GM21515 (cell line): Measurements from ENCODE around the gene KRTAP9-2.
"Not testable (repeated sequence)": the region's sequence is repeated elsewhere in the genome, so short reads cannot be mapped to it uniquely, and the experiment has no call there.

Experiments used
- ATAC-seq: cut with Tn5 transposase; IDR thresholded peaks from one replicate; pipeline ENCODE4 v1.9.1; 2021; ENCODE audit not compliant: unreplicated experiment

KRTAP9-2 gene

DNA sequence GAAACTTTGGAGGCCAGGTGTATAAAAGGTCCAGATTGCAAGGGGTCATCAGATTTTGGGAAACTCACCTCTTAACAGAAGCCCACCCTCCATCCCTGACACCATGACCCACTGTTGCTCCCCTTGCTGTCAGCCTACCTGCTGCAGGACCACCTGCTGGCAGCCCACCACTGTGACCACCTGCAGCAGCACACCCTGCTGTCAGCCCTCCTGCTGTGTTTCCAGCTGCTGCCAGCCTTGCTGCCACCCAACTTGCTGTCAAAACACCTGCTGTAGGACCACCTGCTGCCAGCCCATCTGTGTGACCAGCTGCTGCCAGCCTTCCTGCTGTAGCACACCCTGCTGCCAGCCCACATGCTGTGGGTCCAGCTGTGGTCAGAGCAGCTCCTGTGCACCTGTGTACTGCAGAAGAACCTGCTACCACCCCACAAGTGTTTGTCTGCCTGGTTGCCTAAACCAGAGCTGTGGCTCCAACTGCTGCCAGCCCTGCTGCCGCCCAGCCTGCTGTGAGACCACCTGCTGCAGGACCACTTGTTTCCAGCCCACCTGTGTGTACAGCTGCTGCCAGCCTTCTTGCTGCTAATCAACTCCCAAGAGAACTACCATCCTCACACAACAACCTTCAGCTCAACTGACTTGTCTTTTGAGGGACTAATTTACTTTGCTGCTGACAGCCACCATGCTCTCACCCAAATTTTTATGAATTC lies 6.1 kb downstream of the KRTAP9-2 start, which contains the start of gene KRTAP9-3:
Gene KRTAP9-3 (plus strand): TSS at position 51 of the 707 bp plus-strand sequence. CDS start 53 bp downstream, at position 104.
- not testable (repeated sequence) for ATAC-seq

GRCh38 chr17:41237116-41237515 lies 10.7 kb downstream of the KRTAP9-2 start:
- ATAC-seq = not testable (repeated sequence)

DNA sequence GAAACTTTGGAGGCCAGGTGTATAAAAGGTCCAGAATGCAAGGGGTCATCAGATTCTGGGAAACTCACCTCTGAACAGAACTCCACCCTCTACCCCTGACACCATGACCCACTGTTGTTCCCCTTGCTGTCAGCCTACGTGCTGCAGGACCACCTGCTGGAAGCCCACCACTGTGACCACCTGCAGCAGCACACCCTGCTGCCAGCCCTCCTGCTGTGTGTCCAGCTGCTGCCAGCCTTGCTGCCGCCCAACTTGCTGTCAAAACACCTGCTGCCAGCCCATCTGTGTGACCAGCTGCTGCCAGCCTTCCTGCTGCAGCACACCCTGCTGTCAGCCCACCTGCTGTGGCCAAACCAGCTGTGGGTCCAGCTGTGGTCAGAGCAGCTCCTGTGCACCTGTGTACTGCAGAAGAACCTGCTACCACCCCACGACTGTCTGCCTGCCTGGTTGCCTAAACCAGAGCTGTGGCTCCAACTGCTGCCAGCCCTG lies 11.5 kb downstream of the KRTAP9-2 start, which contains the start of gene KRTAP9-8:
Gene KRTAP9-8 (plus strand): TSS at position 51 of the 489 bp plus-strand sequence. CDS start 53 bp downstream, at position 104.
- ATAC-seq = not testable (repeated sequence)

- not testable (repeated sequence) for ATAC-seq
These were observed 20.7 kb downstream of the KRTAP9-2 start for GRCh38 chr17:41246995-41247787.

GRCh38 chr17:41249637-41250240 lies 23.3 kb downstream of the KRTAP9-2 start, which contains the start of gene KRTAP9-4:
TSS of gene KRTAP9-4 (plus strand) at chr17:41249687. CDS start at chr17:41249721, 34 bp downstream.
- not testable (repeated sequence) for ATAC-seq

- no peak for ATAC-seq
These were observed 24.8 kb downstream of the KRTAP9-2 start for GRCh38 chr17:41251261-41251660.

DNA sequence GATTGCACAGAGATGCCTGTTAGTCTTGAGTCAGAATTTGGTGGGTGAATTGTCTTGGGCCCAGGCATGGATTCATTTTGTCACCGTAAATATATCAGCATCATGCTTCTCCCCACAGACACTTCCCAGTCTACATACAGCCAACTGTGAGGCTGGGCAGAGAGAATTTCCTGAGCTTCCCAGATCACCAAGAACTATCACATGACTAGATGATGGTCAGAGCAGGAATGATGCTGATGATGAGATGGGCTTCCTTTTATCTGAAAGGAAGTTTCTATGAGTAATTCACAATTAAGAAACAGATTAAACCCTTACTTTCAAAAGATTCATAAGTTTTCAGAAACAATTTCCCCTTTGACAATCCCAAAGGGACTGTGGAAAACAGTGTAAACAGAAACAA lies 28.4 kb downstream of the KRTAP9-2 start:
- no peak for ATAC-seq

GRCh38 chr17:41255381-41256290 lies 29.2 kb downstream of the KRTAP9-2 start, which contains the start of gene KRTAP9-9:
TSS of gene KRTAP9-9 (plus strand) at chr17:41255384.
- ATAC-seq = not testable (repeated sequence)

GRCh38 chr17:41256291-41256685 lies 29.8 kb downstream of the KRTAP9-2 start:
- ATAC-seq = no peak

DNA sequence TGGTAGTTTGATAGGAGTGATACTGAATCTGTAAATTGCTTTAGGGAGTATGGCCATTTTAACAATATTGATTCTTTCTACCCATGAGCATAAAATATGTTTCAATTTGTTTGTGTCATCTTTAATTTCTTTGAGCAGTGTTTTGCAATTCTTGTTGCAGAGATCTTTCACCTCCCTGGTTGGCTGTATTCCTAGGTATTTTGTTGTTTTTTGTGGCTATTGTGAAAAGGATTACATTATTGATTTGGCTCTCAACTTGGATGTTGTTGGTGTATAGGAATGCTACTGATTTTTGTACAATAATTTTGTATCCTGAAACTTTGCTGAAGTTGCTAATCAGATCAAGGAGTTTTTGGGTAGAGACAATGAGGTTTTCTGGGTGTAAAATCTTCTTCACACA lies 32.0 kb downstream of the KRTAP9-2 start:
- no peak for ATAC-seq

DNA sequence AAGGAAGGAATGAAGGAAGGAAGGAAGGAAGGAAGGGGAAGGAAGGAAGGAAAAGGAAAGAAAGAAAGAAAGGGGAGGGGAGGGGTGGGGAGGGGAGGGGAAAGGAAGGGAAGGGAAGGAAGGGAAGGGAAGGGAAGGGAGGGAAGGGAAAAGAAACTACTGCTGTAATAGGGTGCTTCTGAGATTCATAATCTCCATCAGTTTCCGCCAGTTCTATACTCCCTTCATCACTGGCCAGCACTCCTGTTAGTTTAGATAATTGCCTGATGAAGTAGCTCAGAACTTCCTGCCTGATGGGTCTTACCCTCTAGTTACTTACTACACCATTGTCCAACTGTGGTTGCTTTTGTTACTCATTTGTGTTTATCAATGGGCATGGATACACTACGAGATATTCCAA lies 36.8 kb downstream of the KRTAP9-2 start:
- ATAC-seq = no peak

GRCh38 chr17:41264599-41264998 lies 38.2 kb downstream of the KRTAP9-2 start:
- no peak for ATAC-seq

GRCh38 chr17:41265078-41265477 lies 38.6 kb downstream of the KRTAP9-2 start, which contains the start of gene KRTAP9-6:
TSS of gene KRTAP9-6 (plus strand) at chr17:41265378. CDS start at chr17:41265378, 0 bp downstream.
- ATAC-seq = no peak

- no peak for ATAC-seq
These were observed 41.3 kb downstream of the KRTAP9-2 start for GRCh38 chr17:41267711-41268110.

DNA sequence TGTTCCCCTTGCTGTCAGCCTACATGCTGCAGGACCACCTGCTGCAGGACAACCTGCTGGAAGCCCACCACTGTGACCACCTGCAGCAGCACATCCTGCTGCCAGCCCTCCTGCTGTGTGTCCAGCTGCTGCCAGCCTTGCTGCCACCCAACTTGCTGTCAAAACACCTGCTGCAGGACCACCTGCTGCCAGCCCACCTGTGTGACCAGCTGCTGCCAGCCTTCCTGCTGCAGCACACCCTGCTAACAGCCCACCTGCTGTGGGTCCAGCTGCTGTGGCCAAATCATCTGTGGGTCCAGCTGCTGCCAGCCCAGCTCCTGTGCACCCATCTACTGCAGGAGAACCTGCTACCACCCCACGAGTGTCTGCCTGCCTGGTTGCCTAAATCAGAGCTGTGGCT lies 44.9 kb downstream of the KRTAP9-2 start:
- not testable (repeated sequence) for ATAC-seq

- no peak for ATAC-seq
These were observed 45.4 kb downstream of the KRTAP9-2 start for GRCh38 chr17:41271858-41272257.

GRCh38 chr17:41275648-41276190 lies 49.3 kb downstream of the KRTAP9-2 start, which contains the start of gene KRTAP9-7:
TSS of gene KRTAP9-7 (plus strand) at chr17:41275698. CDS start at chr17:41275698, 0 bp downstream.
- ATAC-seq = not testable (repeated sequence)
